ENCODE measurements around the gene WNT7B. TPM values are rescaled to one million over a fixed set of nuclear protein-coding genes. Genes with fewer than 3 reads are reported as not detected.

Gene WNT7B
- total RNA-seq, 1 donor from 2014 or later, result 14.2 TPM

DNA sequence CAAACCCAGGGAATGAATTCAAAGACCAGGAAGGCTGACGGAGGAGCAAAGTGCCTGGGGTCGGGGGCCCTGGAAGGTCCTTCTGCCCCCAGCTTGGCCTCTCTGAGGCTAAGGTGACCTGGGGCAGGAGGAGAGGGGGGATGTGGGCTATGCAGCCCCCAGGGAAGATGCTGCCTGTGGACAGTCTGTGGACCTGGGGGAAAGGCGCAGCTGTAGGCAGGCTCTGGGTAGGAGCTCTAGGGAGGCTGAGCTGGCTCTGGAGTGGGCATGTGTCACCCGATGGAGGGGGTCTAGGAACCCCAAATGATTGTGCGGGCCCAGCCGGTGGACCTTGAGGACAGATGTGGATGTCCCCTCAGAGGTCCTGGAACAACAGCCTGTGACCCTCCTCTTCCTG is 42.8 kb downstream of the WNT7B start:
- H3K27ac Mint-ChIP-seq (ENCODE audit: unreplicated experiment), result peak overlapping the region; percentile 57

DNA sequence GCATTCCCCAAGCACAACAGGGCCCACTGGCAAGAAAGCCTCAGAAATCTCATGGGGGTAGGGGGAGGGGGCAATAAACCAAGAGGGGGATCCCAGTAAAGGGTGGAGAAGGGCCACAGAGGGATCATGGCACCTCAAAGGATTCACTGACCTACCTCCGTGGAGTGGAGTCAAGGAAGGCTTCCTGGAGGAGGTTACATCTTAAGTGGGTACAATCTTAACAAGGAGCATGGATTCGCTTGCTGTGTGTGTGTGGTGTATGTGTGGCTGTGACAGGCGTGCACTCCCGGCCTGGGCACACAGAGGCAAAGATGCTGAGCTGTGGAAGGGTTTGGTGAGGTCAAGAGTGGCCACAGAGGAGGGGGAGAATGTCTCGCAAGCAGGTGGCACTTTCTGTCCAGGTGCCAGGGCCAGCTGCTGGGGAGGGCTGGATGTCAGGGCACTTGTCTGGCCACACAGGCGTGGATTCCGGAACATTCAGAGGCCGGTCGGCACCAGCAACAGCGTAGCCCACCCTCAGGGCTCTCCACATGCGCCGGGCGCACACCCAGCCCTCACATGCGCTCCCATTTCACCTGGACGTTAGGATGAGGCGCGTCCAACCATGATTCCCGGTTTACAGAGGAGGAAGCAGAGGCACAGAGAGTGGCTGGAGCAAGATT is 43.3 kb downstream of the WNT7B start:
- Mint-ChIP-seq H3K36me3 (ENCODE audit: low read depth) (peaks cover 3% of the 10 kb centered on the region), H3K27ac (ENCODE audit: unreplicated experiment) (peak overlapping the region; percentile 57), H3K9me3 (peaks cover 3% of the 10 kb centered on the region), H3K4me3 (no peak overlapping the region), H3K27me3 (ENCODE audit: low read depth) (no peaks in the 10 kb centered on the region), H3K4me1 (no peaks in the 10 kb centered on the region)
- TF ChIP-seq, protein P1, sequence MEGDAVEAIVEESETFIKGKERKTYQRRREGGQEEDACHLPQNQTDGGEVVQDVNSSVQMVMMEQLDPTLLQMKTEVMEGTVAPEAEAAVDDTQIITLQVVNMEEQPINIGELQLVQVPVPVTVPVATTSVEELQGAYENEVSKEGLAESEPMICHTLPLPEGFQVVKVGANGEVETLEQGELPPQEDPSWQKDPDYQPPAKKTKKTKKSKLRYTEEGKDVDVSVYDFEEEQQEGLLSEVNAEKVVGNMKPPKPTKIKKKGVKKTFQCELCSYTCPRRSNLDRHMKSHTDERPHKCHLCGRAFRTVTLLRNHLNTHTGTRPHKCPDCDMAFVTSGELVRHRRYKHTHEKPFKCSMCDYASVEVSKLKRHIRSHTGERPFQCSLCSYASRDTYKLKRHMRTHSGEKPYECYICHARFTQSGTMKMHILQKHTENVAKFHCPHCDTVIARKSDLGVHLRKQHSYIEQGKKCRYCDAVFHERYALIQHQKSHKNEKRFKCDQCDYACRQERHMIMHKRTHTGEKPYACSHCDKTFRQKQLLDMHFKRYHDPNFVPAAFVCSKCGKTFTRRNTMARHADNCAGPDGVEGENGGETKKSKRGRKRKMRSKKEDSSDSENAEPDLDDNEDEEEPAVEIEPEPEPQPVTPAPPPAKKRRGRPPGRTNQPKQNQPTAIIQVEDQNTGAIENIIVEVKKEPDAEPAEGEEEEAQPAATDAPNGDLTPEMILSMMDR (conservative IDR thresholded peaks at IDR 0.05), result no peak
- DNase-seq (ENCODE audit: low read depth, low spot score), result no peak

More for the DNA sequence above, 42.8 kb downstream of the WNT7B start:
- H3K4me1 Mint-ChIP-seq, result no peaks in the 10 kb centered on the region
- TF ChIP-seq, protein P1 (conservative IDR thresholded peaks at IDR 0.05), result no peak
- peaks cover 3% of the 10 kb centered on the region for H3K9me3 Mint-ChIP-seq
- no peak overlapping the region for H3K4me3 Mint-ChIP-seq
- H3K36me3 Mint-ChIP-seq (ENCODE audit: low read depth), result peaks cover 3% of the 10 kb centered on the region
- no peaks in the 10 kb centered on the region for H3K27me3 Mint-ChIP-seq (ENCODE audit: low read depth)
- DNase-seq (ENCODE audit: low read depth, low spot score), result no peak

DNA sequence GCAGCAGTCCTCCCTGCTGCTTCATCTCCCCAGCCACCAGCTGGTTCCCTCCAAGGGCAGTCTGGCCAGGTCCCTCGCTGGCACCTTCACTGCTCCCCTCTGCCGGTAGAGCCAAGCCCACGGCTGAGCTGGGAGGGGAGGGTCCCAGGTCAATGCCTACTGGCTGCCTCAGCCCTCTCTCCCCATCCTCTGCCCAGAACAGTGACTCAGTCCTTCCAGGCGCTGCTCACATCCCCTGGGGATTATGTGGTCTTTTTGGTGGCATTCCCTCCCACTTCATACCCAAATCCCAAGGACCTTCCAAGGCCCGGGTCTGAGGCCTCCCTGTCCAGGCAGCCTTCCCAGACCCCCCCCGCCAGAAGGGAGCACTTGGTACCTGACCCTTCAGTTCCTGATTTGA is 44.9 kb downstream of the WNT7B start:
- H3K9me3 Mint-ChIP-seq, result no peaks in the 10 kb centered on the region
- H3K4me1 Mint-ChIP-seq, result no peaks in the 10 kb centered on the region
- H3K27ac Mint-ChIP-seq (ENCODE audit: unreplicated experiment), result no peak overlapping the region
- no peak for DNase-seq (ENCODE audit: low read depth, low spot score)
- no peaks in the 10 kb centered on the region for H3K27me3 Mint-ChIP-seq (ENCODE audit: low read depth)
- no peak overlapping the region for H3K4me3 Mint-ChIP-seq
- TF ChIP-seq, protein P1 (conservative IDR thresholded peaks at IDR 0.05), result no peak
- no peaks in the 10 kb centered on the region for H3K36me3 Mint-ChIP-seq (ENCODE audit: low read depth)

DNA sequence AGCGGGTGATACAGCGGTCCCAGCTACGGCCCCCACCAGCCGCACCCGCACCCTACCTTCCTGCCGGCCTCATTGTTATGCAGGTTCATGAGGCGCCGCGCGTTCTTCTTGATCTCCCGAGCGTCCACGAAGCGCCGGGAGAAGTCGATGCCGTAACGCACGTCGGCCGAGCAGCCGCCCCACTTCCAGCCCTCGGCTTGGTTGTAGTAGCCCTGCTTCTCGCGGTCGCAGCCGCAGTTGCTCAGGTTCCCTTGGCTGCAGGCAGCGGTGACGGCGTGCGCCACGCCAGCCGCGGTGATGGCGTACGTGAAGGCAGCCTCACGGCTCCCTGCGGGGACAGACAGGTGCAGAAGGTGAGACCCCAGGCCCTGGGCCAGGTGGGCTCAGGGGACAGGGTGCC is 45.9 kb downstream of the WNT7B start:
- TF ChIP-seq, protein P1 (conservative IDR thresholded peaks at IDR 0.05), result no peak
- Mint-ChIP-seq H3K9me3 (no peaks in the 10 kb centered on the region), H3K27me3 (ENCODE audit: low read depth) (no peaks in the 10 kb centered on the region), H3K4me3 (no peak overlapping the region), H3K36me3 (ENCODE audit: low read depth) (no peaks in the 10 kb centered on the region), H3K4me1 (no peaks in the 10 kb centered on the region), H3K27ac (ENCODE audit: unreplicated experiment) (no peak overlapping the region)
- DNase-seq (ENCODE audit: low read depth, low spot score), result no peak

DNA sequence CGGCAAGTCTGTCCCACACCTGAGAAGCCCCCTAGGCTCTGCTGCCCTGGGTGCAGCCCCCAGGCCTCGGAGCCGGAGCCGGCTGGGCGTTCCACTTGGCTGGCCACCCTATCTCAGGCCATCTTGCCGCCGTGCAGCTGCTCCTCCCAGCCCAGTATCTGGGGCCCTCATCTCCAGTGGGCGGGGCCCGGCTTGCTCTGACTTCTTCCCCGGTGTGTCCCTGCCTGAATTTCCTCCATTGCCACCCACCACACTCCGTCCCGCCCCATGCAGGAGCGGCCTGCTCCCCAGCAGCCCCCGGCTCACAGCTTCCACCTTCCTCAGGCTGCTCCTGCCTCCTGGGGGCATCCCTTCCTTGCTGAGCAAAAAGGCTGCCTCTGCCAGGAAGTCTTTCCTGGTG is 46.6 kb downstream of the WNT7B start:
- Mint-ChIP-seq H3K4me1 (no peaks in the 10 kb centered on the region), H3K27ac (ENCODE audit: unreplicated experiment) (no peak overlapping the region)
- TF ChIP-seq, protein P1 (conservative IDR thresholded peaks at IDR 0.05), result no peak

More for the DNA sequence above, 46.6 kb downstream of the WNT7B start:
- Mint-ChIP-seq H3K9me3 (no peaks in the 10 kb centered on the region), H3K36me3 (ENCODE audit: low read depth) (no peaks in the 10 kb centered on the region), H3K4me3 (no peak overlapping the region), H3K27me3 (ENCODE audit: low read depth) (no peaks in the 10 kb centered on the region)
- no peak for DNase-seq (ENCODE audit: low read depth, low spot score)

Data from neural crest cell (in vitro differentiated cells).